ENCODE results near the gene PAOX.

- TF ChIP-seq CTCF (IDR thresholded peaks at IDR 0.05) (no peak), POLR2A (IDR thresholded peaks at IDR 0.05) (no peak)
Observed at GRCh38 chr10:133342942-133343341, 36.1 kb upstream of the PAOX start.

Data from thyroid gland (tissue), 4 donors.